CD4-positive, alpha-beta T cell treated with Interferon alpha-2 for 1 hour (primary cell): ENCODE results near the gene LPCAT1.
"Not testable (repeated sequence)": the region's sequence is repeated elsewhere in the genome, so short reads cannot be mapped to it uniquely, and the experiment has no call there.

Source experiments
- DNase-seq, 2 donors: peaks; one replicate each; pipeline ENCODE4 v3.0.0-alpha.2; 2020 to 2022

Gene LPCAT1

GRCh38 chr5:1521671-1522600 is 1.8 kb downstream of the LPCAT1 start:
- no peak for DNase-seq

GRCh38 chr5:1520791-1521453 is 2.8 kb downstream of the LPCAT1 start:
- DNase-seq = no peak

GRCh38 chr5:1519631-1520210 is 4.0 kb downstream of the LPCAT1 start:
- peak in 1 of 2 donors; percentile 0 for DNase-seq

GRCh38 chr5:1517838-1518237 is 5.9 kb downstream of the LPCAT1 start:
- DNase-seq = peak in 1 of 2 donors; percentile 4

- DNase-seq = peak in 1 of 2 donors; percentile 1
Measured at GRCh38 chr5:1516615-1517601, 6.9 kb downstream of the LPCAT1 start.

GRCh38 chr5:1515921-1516571 is 7.7 kb downstream of the LPCAT1 start:
- DNase-seq = peak in 1 of 2 donors; percentile 6

- peak in 1 of 2 donors; percentile 4 for DNase-seq
Measured at GRCh38 chr5:1515311-1515920, 8.3 kb downstream of the LPCAT1 start.

- not testable (repeated sequence) for DNase-seq
Measured at GRCh38 chr5:1514819-1515310, 8.9 kb downstream of the LPCAT1 start.

- DNase-seq = no peak
Measured at GRCh38 chr5:1514027-1514818, 9.5 kb downstream of the LPCAT1 start.

- peak in 1 of 2 donors; percentile 20 for DNase-seq
Measured at GRCh38 chr5:1513326-1514026, 10.3 kb downstream of the LPCAT1 start.

- peak in 1 of 2 donors; percentile 1 for DNase-seq
Measured at GRCh38 chr5:1512541-1513291, 11.0 kb downstream of the LPCAT1 start.

GRCh38 chr5:1511651-1512540 is 11.9 kb downstream of the LPCAT1 start:
- DNase-seq = peak in 1 of 2 donors; percentile 1

- peak in 1 of 2 donors; percentile 33 for DNase-seq
Measured at GRCh38 chr5:1511048-1511447, 12.7 kb downstream of the LPCAT1 start.

- DNase-seq = peak in 1 of 2 donors; percentile 1
Measured at GRCh38 chr5:1510631-1511030, 13.1 kb downstream of the LPCAT1 start.

- no peak for DNase-seq
Measured at GRCh38 chr5:1510151-1510561, 13.6 kb downstream of the LPCAT1 start.

GRCh38 chr5:1509346-1510085 is 14.2 kb downstream of the LPCAT1 start:
- DNase-seq = no peak
